Activated CD4-positive, alpha-beta T cell treated with anti-CD3 and anti-CD28 coated beads, Interleukin-2, amount 10 ng/mL, durations not matched to agents 24 days and 14 days (primary cell): ENCODE measurements around the gene LNPK. TPM values are rescaled to one million over a fixed set of nuclear protein-coding genes. Genes with fewer than 3 reads are reported as not detected.
A peak's percentile ranks its signal among the peaks of the same experiment; 100 is the strongest.

Experiments used
- DNase-seq: peaks from one replicate; pipeline ENCODE4 v3.0.0; 2022
- H3K27ac Mint-ChIP-seq: one replicate; pipeline ENCODE4 v1.8.0; 2022; ENCODE audit warnings: mild to moderate bottlenecking, mixed read lengths
- H3K27me3 Mint-ChIP-seq: one replicate; pipeline ENCODE4 v1.8.0; 2022; ENCODE audit warnings: mixed read lengths
- H3K36me3 Mint-ChIP-seq: one replicate; pipeline ENCODE4 v1.8.0; 2022; ENCODE audit warnings: low read depth, mild to moderate bottlenecking, mixed read lengths
- H3K4me1 Mint-ChIP-seq: one replicate; pipeline ENCODE4 v1.8.0; 2021; ENCODE audit warnings: mixed read lengths
- H3K4me3 Mint-ChIP-seq: one replicate; pipeline ENCODE4 v1.8.0; 2022; ENCODE audit warnings: mild to moderate bottlenecking, moderate library complexity, mixed read lengths
- H3K9me3 Mint-ChIP-seq: one replicate; pipeline ENCODE4 v1.8.0; 2021; ENCODE audit warnings: mixed read lengths
- intact Hi-C: fragments of 100-400 bp; cut with micrococcal nuclease; formaldehyde crosslinking; loops from one replicate; pipeline ENCODE4 v1.15.1; 2023
- total RNA-seq: library from RNA; stranded (reverse); gene quantifications from 2 replicates; pipeline ENCODE4 v1.2.3, GENCODE V29; 2022

The LNPK gene
- 46.3 and 47.8 TPM in 2 replicates for total RNA-seq

GRCh38 chr2:176001916-176002687 is at the start of gene LNPK:
LNPK (minus strand) TSS chr2:176002267; CDS start chr2:175995584, 6,683 bp downstream.
- peaks cover 8% of the 10 kb centered on the region for H3K27me3 Mint-ChIP-seq
- intact Hi-C loops, result loop anchor here (5.0 to 10.0 kb wide), 6 partner anchors 270 to 1757 kb away; partner anchors contain the start of genes HNRNPA3 and OLA1
- H3K4me1 Mint-ChIP-seq, result peaks cover 20% of the 10 kb centered on the region
- peak; percentile 98 for DNase-seq
- H3K27ac Mint-ChIP-seq, result peak within 1 kb of the TSS; percentile 98
- peak within 1 kb of the TSS; percentile 100 for H3K4me3 Mint-ChIP-seq
- H3K36me3 Mint-ChIP-seq, result peaks cover 1% of the 10 kb centered on the region
- H3K9me3 Mint-ChIP-seq, result no peaks in the 10 kb centered on the region

DNA sequence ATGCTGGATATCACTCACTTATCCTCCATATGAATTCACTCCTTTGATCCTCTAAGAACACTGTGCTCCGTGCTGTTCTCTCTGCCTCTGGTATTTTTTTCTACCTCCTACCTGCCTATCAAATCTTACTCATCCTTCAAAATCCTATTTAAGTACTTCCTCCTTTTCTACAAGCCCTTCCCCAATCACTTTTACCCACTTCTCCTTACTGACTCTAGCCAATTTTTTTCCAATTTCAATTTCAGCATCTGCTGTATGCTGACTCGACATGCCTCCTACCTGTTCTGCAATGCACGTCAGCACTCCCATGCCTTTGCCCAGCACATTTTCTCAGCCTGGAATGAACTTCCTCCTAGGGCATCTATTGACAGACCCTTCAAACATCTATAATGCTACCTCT is 37.3 kb upstream of the LNPK start:
- peak; percentile 22 for DNase-seq

DNA sequence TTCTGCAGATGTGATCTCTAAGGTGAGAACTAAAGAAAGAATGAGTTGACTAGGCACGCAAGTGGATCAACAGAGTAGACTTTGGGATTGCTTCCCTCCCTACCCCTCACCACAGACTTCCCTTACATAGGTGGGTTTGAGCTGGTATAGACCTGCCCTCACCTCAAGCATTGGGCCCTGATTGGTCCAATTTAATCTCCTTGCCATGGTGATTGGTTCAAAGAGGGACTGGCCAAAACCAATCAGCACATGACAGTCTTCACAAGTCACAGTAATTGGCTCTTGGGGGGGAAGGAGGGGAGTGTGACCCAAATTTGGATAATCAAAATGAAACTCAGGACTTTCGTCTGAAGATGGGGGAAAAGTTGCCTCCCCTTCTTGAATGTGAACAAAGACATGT is 36.6 kb upstream of the LNPK start:
- Mint-ChIP-seq H3K36me3 (no peaks in the 10 kb centered on the region), H3K27ac (no peak overlapping the region), H3K4me3 (no peak overlapping the region), H3K27me3 (peaks cover 13% of the 10 kb centered on the region), H3K9me3 (no peaks in the 10 kb centered on the region), H3K4me1 (no peaks in the 10 kb centered on the region)
- peak; percentile 45 for DNase-seq
- intact Hi-C loops, result no loop called here

More for the DNA sequence above, 37.3 kb upstream of the LNPK start:
- Mint-ChIP-seq H3K36me3 (no peaks in the 10 kb centered on the region), H3K4me3 (no peak overlapping the region), H3K4me1 (no peaks in the 10 kb centered on the region), H3K27ac (no peak overlapping the region), H3K27me3 (peaks cover 10% of the 10 kb centered on the region), H3K9me3 (no peaks in the 10 kb centered on the region)
- intact Hi-C loops, result no loop called here

DNA sequence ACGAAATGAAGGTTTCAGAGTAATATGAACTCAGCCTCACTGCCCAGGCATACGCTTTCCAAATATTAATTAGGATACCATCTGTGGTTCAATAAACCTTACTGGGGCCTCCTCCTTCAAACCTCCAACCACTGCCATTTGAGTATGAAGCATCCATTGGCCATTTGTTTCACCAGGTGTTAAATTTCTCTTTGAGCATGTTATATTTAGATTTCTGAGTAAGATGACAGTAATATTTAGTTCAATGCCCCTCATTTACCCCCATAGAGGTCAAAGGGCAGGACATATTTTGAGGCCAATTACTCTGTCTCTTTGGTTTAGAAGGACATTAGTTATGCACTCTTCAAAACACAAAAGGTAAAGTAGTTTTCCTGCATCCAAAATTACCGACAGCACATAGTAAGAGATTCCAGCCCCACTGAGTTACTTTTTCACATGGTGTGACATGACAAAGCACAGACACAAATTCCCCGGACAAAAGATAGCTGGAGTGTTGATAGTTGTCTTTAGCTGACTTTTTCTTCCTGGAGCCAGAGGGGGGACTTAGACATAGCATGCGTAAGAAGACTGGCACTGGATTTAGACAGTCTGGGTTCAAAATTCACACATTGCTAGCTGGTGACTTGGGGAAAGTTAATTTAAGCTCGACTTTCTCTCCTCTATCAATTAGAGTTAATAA is 33.1 kb upstream of the LNPK start:
- intact Hi-C loops, result no loop called here
- Mint-ChIP-seq H3K27me3 (peaks cover 16% of the 10 kb centered on the region), H3K27ac (no peak overlapping the region), H3K36me3 (no peaks in the 10 kb centered on the region), H3K4me3 (no peak overlapping the region), H3K4me1 (no peaks in the 10 kb centered on the region), H3K9me3 (no peaks in the 10 kb centered on the region)
- no peak for DNase-seq

DNA sequence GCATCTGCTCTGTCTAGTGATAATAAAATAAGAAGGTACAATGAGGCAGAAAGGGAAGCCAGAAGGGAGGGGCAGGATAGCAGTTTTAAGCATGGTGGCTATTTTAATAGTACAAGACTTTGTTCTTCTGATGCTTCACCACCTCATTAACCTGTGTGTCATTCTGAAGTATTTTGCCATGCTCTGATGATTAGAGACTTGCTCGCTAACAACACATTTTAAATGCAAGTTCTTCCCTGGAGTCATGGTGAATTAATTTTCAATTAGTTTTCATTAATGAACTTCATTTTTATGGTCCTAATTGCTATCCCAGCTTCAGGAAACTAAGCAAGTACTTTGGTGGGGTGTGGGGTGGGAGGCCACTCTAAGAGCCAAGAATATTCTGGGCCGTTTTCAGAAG is 25.7 kb upstream of the LNPK start:
- DNase-seq, result no peak
- intact Hi-C loops, result no loop called here
- no peak overlapping the region for H3K27ac Mint-ChIP-seq
- H3K36me3 Mint-ChIP-seq, result no peaks in the 10 kb centered on the region
- no peaks in the 10 kb centered on the region for H3K4me1 Mint-ChIP-seq
- no peak overlapping the region for H3K4me3 Mint-ChIP-seq
- no peaks in the 10 kb centered on the region for H3K9me3 Mint-ChIP-seq
- peaks cover 31% of the 10 kb centered on the region for H3K27me3 Mint-ChIP-seq

DNA sequence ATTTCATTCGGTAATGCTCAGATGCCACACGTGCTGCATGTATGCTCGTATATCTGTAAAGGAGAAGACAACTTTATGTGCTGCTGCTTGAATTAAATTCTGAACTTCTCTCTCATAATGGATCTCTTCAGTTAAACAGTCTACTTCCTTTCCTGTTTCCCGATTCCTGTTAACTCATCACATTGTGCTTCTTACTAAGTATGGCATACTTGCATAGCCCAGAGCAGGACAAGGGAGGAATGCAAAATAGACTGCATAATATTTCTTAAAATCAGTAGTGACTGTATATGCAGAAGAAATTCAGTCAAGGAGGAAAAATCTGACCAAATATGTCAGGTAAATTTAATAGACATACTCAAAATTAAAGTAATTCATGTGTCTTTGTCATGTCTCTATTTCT is 23.9 kb upstream of the LNPK start:
- H3K4me1 Mint-ChIP-seq, result no peaks in the 10 kb centered on the region
- H3K36me3 Mint-ChIP-seq, result no peaks in the 10 kb centered on the region
- intact Hi-C loops, result no loop called here
- no peak overlapping the region for H3K4me3 Mint-ChIP-seq
- DNase-seq, result no peak
- H3K27me3 Mint-ChIP-seq, result peaks cover 34% of the 10 kb centered on the region
- H3K27ac Mint-ChIP-seq, result no peak overlapping the region
- H3K9me3 Mint-ChIP-seq, result no peaks in the 10 kb centered on the region

DNA sequence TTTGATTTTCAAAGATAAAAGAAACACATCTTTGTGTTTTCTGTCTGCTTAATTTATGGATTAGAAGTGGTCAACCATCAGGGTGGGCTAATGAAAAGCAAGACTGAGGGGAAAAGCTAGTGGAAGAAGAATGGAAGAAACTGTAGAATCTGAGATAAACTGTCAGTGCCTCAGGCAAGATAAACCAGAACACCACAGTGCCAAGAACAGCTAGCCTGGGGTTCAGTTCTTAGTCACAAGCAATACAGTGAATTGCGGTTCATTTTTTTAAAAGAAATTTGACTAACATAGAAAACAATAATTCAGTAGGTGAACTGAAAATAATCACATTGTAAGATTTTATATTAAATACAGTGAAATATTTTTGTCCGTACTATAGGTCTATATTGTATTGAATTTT is 22.0 kb upstream of the LNPK start:
- Mint-ChIP-seq H3K4me3 (no peak overlapping the region), H3K9me3 (no peaks in the 10 kb centered on the region), H3K4me1 (no peaks in the 10 kb centered on the region), H3K27me3 (peaks cover 30% of the 10 kb centered on the region), H3K36me3 (no peaks in the 10 kb centered on the region), H3K27ac (no peak overlapping the region)
- intact Hi-C loops, result no loop called here
- no peak for DNase-seq

DNA sequence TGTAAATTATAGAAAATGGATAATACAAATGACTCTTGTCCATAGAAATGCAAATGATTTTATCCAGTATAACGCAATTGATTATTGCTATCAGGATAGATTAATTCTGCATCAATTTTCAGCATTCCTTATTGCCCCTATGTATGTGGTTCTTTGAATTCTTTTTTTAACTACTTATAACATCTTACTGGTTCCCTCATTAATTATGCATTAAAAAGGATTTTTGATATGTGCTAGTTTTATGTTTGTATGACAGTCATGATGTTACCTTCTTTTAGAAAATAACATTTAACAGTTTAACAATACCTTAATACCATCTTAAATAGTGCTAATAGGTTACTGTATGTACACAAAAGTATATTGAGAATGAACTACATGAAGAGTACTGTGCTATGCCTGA is 20.0 kb upstream of the LNPK start:
- intact Hi-C loops, result no loop called here
- H3K27ac Mint-ChIP-seq, result no peak overlapping the region
- no peaks in the 10 kb centered on the region for H3K36me3 Mint-ChIP-seq
- H3K4me1 Mint-ChIP-seq, result no peaks in the 10 kb centered on the region
- no peak for DNase-seq
- H3K9me3 Mint-ChIP-seq, result no peaks in the 10 kb centered on the region
- H3K27me3 Mint-ChIP-seq, result peaks cover 28% of the 10 kb centered on the region
- no peak overlapping the region for H3K4me3 Mint-ChIP-seq

DNA sequence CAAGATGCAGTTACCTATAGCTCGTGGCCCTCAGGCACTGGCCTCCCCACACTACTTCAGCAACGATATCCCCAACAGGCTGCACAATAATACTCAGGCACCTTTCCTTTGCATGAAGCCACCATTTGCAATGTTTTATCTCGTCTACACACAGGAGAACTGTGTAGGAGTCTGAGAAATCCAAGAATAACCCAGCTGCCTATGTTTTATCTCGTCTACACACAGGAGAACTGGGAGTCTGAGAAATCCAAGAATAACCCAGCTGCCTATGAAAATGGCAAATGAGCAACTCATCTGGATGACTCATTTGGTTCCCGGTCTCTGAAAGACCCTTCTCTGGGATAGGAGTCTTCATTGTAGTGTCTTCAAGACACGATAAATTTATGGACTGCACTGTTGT is 18.3 kb upstream of the LNPK start:
- Mint-ChIP-seq H3K27ac (no peak overlapping the region), H3K36me3 (no peaks in the 10 kb centered on the region), H3K4me3 (no peak overlapping the region), H3K9me3 (no peaks in the 10 kb centered on the region), H3K4me1 (no peaks in the 10 kb centered on the region), H3K27me3 (peaks cover 24% of the 10 kb centered on the region)
- intact Hi-C loops, result no loop called here
- DNase-seq, result no peak

DNA sequence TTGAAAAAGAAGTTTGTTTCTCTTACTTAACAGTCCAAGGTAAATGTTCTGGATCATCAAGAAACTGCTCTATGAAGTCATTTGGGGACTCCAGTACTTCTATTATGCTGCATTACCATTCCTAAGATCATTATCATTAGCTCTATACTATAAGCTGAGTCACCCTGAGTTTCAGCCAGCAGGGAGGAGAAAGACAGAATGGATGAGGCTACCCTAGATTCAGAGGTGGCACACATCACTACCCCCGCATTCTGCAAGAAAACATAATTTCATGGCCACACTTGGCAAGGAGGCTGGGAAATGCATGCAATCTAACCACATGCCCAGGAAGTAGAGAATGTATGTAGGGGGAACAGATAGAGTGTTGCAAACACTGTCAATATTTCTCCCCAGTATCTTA is 16.6 kb upstream of the LNPK start:
- H3K27me3 Mint-ChIP-seq, result peaks cover 20% of the 10 kb centered on the region
- H3K27ac Mint-ChIP-seq, result no peak overlapping the region
- H3K36me3 Mint-ChIP-seq, result no peaks in the 10 kb centered on the region
- DNase-seq, result no peak
- H3K9me3 Mint-ChIP-seq, result no peaks in the 10 kb centered on the region
- intact Hi-C loops, result no loop called here
- H3K4me3 Mint-ChIP-seq, result no peak overlapping the region
- H3K4me1 Mint-ChIP-seq, result no peaks in the 10 kb centered on the region

- H3K9me3 Mint-ChIP-seq, result no peaks in the 10 kb centered on the region
- intact Hi-C loops, result loop anchor here (10.0 kb wide), 2 partner anchors 1605 to 1765 kb away; partner anchors contain the start of gene OLA1
- H3K27ac Mint-ChIP-seq, result no peak overlapping the region
- no peaks in the 10 kb centered on the region for H3K36me3 Mint-ChIP-seq
- H3K4me3 Mint-ChIP-seq, result no peak overlapping the region
- peaks cover 43% of the 10 kb centered on the region for H3K27me3 Mint-ChIP-seq
- H3K4me1 Mint-ChIP-seq, result no peaks in the 10 kb centered on the region
- no peak for DNase-seq
These were observed 7.4 kb upstream of the LNPK start for GRCh38 chr2:176009445-176009844.

- intact Hi-C loops, result loop anchor here (5.0 to 10.0 kb wide), 6 partner anchors 267 to 1760 kb away; partner anchors contain the start of genes HNRNPA3 and OLA1
- no peak for DNase-seq
- H3K9me3 Mint-ChIP-seq, result no peaks in the 10 kb centered on the region
- H3K27ac Mint-ChIP-seq, result no peak overlapping the region
- no peak overlapping the region for H3K4me3 Mint-ChIP-seq
- H3K36me3 Mint-ChIP-seq, result peaks cover 1% of the 10 kb centered on the region
- H3K27me3 Mint-ChIP-seq, result peaks cover 23% of the 10 kb centered on the region
- peaks cover 15% of the 10 kb centered on the region for H3K4me1 Mint-ChIP-seq
These were observed 2.9 kb upstream of the LNPK start for GRCh38 chr2:176004934-176005333.

DNA sequence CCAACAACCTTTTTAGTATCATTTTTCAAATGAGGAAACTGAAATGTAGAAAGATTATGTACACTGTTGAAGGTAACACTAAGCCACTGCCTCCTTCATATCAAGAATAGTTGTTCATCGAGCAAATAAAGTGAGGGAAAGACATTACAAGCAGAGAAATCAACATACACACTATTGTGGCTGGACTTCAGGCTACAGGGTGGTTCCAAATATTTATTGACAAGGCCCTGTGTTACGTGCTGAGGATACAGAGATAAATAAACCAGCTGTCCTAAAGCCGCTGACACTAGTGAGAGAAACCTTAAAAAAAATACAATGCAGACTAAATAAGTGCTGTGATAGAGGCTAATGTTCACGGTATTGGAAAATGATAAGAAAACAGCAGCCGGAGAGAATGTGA is 1.9 kb upstream of the LNPK start:
- Mint-ChIP-seq H3K27ac (no peak overlapping the region), H3K4me1 (peaks cover 20% of the 10 kb centered on the region), H3K4me3 (no peak overlapping the region), H3K36me3 (peaks cover 1% of the 10 kb centered on the region), H3K9me3 (no peaks in the 10 kb centered on the region), H3K27me3 (peaks cover 17% of the 10 kb centered on the region)
- intact Hi-C loops, result loop anchor here (5.0 to 10.0 kb wide), 6 partner anchors 268 to 1759 kb away; partner anchors contain the start of genes HNRNPA3 and OLA1
- no peak for DNase-seq

- peaks cover 20% of the 10 kb centered on the region for H3K4me1 Mint-ChIP-seq
- H3K36me3 Mint-ChIP-seq, result peaks cover 1% of the 10 kb centered on the region
- peaks cover 9% of the 10 kb centered on the region for H3K27me3 Mint-ChIP-seq
- no peak for DNase-seq
- H3K9me3 Mint-ChIP-seq, result no peaks in the 10 kb centered on the region
- H3K4me3 Mint-ChIP-seq, result peak overlapping the region; percentile 100
- H3K27ac Mint-ChIP-seq, result peak overlapping the region; percentile 98
- intact Hi-C loops, result loop anchor here (5.0 to 10.0 kb wide), 6 partner anchors 270 to 1758 kb away; partner anchors contain the start of genes HNRNPA3 and OLA1
These were observed 682 bp upstream of the LNPK start for GRCh38 chr2:176002688-176003210.
